ENCODE data around the gene NPY4R2.
"Not testable (repeated sequence)": the region's sequence is repeated elsewhere in the genome, so short reads cannot be mapped to it uniquely, and the experiment has no call there.

Gene NPY4R2, protein sequence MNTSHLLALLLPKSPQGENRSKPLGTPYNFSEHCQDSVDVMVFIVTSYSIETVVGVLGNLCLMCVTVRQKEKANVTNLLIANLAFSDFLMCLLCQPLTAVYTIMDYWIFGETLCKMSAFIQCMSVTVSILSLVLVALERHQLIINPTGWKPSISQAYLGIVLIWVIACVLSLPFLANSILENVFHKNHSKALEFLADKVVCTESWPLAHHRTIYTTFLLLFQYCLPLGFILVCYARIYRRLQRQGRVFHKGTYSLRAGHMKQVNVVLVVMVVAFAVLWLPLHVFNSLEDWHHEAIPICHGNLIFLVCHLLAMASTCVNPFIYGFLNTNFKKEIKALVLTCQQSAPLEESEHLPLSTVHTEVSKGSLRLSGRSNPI

DNA sequence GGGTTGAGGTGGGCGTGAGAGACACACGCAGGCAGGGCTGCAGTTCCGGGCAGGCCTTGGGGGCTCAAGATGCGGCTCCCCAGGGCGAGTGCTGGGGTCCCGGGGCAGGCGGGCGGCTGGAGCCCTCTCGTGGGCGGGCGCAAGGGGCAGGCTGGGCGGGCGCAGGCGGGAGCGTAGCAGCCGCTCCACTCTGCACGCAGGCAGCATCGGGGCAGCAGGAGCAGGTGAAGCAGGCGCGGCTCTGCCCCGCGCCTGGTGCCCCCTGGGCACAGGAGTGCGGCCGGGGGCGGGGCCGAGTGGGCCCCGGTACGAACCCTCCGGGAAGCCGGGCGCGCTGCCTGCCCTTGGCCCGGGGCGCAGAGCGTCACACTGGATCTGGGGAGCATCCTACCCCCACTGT is at the start of gene NPY4R2:
TSS of gene NPY4R2 (plus strand) at position 188 of the 400 bp plus-strand sequence. CDS start 3,326 bp downstream, outside the sequence.
- DNase-seq, result not testable (repeated sequence)

DNA sequence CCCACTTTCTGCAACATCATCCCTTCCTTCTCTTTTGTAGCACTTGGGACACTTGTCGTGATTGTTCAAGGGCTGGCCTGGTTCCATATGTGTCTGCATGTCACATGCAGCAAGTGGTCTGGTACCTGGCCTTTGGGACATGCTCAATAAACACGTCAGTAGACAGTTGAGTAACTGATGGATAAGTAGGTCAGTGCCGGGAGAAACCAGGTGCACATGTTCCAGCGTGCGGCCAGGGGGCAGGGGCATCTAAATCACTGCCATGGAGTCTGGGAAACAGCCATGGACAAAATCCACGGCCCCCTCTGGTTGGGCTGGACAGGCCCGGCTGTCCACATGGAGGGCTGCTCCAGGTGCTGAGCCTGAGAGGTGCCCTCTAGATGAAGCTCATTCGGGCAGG is 47.6 kb upstream of the NPY4R2 start:
- not testable (repeated sequence) for DNase-seq

DNA sequence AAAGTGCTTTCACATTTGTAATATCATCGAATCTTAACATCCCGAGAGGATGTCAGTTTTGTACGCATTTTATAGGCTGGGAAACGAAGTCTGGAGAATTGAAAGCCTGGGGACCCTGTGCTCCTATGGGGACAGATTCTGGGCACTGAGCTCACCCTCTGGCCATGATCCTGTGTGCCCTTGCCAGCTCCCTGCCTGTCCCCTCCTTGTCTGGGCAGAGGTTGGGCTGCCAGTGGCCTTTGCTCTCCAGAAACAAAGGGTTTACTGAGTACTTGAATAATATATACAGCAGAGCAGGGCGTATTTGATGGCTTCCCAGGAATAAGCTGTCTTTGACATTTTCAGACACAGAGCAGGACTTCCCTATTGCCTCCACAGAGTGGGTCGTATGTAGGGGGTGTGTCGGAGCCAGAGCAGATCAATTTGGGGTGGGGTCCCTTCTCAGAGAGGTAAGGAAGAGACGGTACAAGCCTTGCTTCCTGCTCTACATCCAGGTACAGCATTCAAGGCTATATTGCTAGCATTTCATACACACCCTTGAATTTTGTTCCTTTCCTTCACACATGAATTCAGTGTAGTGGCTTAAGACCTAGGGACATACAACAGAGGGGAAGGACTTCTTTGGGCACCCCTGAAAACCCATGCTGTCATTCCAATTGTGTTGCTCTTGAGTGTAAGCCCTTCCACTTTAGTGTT is 46.8 kb upstream of the NPY4R2 start:
- DNase-seq, result not testable (repeated sequence)

DNA sequence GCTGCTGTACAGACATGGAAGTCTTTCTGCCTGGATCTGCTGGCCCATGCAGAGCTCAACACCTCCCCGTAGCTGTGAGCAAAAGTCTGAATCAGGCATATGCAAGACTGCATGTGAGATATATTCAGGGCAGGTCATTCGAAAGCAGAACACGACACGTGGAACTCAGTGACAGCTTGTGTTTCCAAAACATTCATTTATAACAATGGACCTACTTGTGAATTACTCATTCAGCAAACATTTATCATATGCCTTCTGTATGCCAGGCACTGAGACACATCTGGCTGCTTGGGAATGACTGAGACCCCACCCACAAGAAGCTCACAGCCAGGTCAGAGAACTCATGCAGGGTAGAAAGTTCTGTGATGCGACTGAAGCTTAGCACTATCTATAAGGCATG is 46.2 kb upstream of the NPY4R2 start:
- DNase-seq, result not testable (repeated sequence)

DNA sequence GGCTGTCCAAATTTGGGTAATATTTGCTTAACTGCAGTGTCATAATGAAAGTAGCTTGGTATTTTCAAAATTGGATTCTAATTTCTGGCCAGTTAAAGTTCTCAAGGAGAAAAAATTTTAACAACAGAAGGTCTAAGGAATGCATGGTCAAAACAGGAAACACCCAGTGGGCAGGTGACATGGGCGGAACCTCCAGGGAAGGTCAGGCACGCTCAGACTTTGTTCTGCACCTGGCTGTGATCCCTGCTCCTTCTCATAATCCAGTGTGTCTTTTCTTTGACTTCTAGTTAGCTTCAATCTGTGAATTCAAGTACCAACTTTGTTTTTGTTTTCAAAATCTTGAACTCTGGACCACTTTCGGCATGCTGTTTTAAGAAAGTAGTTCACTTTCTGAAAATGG is 34.2 kb upstream of the NPY4R2 start:
- DNase-seq, result not testable (repeated sequence)

DNA sequence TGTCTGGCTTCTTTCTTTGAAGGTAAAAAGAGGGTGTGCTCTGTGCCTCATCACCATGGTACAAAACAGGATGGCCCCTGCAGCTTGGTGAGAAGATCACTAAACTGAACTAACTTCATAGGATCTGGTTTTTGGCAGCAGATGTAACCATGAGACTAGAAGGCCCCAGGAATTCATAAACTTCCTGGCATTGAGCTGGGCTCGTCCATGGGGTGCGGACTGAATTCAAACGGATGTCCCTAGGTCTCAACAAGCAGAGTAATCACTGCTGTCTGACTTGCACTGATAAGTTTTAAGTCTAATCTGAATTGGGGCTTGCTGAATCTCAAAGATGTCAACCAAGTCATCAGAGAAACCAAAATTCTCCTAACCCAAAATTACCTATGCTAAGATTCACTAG is 33.5 kb upstream of the NPY4R2 start:
- DNase-seq, result not testable (repeated sequence)

DNA sequence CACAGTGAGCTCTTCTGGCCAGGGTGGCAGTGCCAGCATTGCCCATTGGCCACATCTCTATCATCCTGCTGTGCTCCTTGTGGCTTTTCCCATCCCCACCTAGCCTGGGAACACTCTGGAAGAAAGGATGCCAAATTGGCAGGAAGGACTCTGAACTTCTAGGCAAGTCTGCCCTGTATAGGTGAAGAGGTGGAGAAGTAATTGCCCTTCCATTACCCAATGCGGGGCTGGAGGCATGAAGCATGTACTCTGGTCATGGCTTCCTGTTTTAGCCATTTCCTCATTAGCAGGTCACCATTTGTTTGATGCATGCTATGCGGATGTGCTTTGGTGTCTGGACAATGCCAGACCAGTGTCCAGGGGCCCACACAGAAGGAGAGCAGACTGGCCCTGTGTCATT is 32.1 kb upstream of the NPY4R2 start:
- not testable (repeated sequence) for DNase-seq

DNA sequence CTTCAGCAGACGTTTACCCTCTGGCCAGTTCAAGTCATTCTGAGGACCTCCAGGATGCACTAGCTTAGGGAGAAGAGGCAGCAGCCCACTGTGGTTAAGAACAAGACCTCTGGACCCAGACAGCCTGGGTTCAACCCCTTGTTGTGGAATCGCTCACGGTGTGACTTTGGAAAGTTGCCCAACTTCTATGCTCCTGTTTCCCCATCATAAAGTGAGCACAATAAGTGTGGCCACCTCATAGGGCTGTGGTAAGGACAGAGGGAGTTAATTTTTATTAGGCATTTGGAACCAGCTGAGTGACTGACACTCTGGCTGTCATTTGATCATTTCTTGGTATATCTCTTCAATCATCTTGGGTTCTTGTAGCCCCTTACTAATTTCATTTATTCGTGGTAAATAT is 31.6 kb upstream of the NPY4R2 start:
- not testable (repeated sequence) for DNase-seq

DNA sequence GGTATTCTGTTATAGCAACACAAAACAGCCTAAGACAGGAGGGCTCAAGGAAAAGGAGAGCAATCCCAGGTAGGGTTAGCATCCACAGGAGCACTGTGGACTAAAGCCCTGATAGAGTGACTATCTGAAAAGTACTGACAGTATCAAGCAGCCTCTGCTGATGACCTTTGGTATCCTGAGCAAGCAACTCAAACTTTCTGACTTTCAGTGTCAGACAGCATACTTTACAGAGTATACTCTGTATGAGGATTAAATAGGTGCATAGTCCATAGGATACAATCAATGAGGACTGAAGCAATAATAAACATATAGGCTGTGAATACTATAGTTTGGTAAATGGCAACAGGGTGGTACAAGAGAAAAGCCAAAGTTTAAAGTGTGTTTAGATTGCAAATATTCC is 27.7 kb upstream of the NPY4R2 start:
- not testable (repeated sequence) for DNase-seq

DNA sequence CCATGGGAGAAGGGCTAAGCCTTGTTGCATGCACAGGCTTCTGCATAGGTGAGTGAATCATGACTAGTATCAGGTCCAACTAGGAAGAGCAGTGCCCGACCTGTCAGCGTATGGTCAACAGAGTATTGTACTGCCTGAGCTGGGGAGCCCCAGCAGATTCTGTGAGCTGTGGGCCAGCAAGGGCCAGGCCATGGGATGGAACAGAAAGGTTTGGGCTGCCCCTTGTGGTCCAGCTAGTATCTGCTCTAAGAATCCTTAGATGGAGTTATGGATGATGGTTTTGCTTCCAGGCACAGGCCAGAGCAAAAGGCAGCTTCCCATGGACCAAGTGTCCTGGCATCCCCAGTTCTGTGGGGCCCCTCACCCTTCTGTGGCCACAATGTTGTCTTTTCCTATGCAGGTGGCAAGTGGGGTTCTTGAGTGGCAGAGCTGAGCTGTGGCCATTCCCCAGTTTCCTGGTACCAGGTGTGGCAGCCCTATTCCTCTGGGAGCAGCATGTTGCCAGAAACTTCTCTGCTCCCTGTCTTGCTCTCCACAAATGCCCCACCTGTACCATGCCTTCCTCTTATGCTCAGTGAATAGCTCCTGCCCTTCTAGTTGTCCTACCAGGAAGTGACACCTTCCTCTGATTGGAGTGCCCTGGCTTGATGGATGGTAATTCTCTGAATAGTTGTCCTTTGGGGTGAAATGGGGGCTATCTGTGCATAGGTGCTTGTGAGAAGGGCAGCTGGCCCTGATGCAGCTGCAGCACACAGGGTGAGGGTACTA is 25.8 kb upstream of the NPY4R2 start:
- not testable (repeated sequence) for DNase-seq

DNA sequence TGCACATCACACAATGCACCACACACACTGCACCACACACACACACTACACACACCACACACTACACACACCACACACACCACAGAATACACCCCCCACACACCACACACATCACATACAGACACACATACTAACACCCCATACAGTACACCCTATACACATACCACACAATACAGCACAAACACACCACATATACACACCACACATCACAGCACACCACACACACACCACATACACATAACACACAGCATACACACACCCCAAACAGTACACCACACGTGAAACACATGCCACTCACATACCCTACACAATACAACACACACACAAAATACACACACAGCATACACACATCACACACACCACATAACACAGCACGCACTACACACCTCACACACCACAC is 23.9 kb upstream of the NPY4R2 start:
- not testable (repeated sequence) for DNase-seq

DNA sequence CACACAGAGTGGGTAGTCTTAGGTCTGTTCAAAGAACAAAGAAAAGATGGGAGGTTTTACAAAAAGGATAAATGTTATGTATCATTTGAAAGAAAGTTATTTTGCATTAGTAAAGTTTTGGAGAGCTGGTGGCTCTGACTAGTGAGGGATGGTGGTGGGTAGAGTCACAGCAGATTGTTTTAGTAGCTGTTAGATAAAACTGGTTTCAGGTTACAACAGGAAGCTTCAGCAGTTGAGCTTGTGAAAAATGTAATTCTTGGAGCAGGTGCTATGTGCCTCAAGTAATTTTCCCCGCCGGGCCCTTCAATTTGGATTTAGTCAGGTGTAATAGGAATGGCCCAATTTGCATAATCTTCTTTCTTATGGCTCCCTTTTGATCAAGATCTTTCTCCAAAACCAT is 20.6 kb upstream of the NPY4R2 start:
- DNase-seq, result not testable (repeated sequence)

DNA sequence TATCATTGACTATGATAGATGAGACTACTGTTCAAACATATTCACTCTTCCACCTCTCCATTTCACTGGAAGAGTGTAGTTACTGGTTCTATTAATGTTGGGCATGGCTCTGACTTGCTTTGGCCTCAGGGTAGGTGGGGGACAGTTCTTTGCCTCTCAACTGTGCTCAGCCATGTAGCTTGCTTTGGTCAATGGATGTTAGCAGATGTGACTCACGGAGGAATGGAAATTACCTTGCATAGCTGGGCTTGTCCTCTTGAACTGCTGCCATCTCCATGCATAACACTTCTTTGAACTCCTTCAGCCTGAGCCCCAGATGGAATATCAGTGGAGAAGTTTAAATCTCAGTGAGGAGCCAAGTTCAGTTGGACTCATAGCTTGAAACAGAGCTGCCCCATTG is 9.1 kb upstream of the NPY4R2 start:
- DNase-seq, result not testable (repeated sequence)

DNA sequence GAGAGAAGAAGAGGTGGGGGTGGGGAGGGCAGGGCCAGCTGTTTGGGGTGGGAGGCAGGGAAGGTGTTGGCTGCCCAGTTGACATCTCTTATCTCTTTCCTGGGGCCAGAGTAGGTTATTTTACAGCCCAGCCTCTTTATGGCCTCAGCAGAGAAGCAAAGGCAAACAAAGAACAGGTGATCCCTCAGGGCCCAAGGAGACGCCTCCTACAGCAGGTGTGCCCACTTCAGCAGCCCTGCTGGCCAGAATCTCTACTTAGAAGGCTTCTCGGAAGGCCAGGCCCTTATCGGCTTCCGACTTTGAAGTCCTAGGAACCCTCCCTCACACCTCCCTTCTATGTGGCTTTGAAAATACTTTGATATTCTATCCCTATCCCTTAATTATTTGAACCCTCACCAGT is 8.0 kb upstream of the NPY4R2 start:
- DNase-seq, result not testable (repeated sequence)

DNA sequence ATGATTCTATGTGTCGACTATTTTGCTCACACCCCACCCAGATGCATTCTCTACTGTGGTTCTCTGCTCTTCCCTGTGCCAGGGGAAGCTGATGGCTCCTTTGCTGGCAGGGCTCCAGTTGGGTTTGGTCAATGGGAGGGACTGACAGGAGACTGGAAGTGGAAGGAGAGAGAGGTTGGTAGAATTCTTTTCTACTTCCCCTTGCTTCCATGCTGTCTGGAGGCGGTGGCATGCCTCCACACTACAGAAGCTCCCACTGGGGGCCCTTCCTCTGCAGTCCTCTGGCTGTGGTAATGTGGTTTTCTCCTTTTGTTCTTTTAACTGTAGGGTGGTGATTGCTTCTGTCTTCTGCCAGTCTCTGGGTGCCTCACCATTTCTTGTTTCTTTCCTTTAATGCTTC is 4.4 kb upstream of the NPY4R2 start:
- not testable (repeated sequence) for DNase-seq

DNA sequence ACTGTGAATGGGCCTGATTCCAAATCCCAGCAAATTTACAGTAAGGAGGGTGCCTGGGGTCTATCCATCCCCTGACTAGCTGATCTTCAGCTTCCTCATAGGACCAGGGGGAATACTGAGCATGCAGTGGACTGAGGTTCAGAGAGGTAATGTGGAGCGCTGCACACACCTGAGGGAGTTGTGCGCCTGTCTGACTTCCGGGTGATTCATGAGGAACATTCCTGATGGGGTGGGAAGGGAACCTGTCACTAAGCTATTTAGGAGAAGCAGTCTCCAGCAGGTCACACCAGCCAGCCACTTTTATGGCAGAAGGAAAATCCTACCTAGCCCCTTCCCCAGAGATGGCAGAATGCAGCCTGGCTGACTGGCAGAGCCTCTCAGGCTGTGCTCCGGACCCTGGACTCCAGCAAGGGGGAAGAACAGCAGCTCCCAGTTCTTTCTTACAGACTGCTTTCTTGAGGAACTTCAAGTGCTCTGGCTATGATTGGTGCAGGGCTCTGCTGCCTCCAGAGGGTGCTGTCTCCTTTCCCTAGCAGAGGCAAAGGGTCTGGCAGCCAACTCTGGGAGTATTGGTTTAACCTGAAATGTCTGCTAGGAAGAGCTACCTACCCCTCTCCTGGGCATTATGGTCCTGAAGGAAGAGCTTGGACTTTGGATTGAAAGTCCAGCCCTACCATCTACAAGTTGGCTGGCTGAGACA is 2.5 kb upstream of the NPY4R2 start:
- not testable (repeated sequence) for DNase-seq

DNA sequence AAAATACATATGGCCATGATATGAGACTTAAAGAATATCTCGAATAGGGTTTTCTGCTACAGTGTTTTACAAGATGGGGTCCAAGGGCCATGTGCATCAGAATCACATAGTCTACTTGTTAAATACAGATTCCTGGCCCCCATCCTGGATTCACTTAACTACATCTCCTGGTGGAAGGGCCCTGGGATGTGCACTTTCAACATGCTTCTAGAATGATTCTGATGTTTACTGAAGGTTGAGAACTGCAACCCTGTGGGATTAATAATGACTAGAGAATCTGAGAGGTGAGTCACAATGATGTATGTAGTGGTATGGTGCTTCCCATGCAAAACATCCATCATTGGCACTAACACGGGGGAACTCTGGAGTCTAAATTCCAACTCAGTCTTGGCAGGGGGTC is 2.1 kb downstream of the NPY4R2 start:
- DNase-seq, result not testable (repeated sequence)

DNA sequence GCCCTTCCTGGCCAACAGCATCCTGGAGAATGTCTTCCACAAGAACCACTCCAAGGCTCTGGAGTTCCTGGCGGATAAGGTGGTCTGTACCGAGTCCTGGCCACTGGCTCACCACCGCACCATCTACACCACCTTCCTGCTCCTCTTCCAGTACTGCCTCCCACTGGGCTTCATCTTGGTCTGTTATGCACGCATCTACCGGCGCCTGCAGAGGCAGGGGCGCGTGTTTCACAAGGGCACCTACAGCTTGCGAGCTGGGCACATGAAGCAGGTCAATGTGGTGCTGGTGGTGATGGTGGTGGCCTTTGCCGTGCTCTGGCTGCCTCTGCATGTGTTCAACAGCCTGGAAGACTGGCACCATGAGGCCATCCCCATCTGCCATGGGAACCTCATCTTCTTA is 4.0 kb downstream of the NPY4R2 start:
- not testable (repeated sequence) for DNase-seq

DNA sequence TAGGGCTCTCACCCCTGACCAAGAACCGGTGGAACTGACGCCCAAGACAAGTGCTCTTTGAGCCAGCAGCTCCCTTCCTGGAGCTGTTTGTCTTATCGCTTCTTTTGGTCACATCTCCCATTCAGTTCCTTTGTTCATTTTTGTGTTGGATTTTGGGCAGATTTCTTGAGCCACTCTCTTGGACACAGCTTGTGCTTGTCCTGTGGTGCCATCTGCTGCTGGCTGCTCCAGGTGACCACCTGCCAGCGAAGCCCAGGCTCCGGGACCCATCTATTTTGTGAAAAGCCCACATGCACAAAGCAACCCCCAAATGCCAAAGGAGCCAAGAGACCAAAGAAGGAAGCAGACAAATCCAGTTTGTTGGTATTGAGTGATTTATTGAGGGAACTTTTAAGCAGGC is 6.2 kb downstream of the NPY4R2 start:
- not testable (repeated sequence) for DNase-seq

DNA sequence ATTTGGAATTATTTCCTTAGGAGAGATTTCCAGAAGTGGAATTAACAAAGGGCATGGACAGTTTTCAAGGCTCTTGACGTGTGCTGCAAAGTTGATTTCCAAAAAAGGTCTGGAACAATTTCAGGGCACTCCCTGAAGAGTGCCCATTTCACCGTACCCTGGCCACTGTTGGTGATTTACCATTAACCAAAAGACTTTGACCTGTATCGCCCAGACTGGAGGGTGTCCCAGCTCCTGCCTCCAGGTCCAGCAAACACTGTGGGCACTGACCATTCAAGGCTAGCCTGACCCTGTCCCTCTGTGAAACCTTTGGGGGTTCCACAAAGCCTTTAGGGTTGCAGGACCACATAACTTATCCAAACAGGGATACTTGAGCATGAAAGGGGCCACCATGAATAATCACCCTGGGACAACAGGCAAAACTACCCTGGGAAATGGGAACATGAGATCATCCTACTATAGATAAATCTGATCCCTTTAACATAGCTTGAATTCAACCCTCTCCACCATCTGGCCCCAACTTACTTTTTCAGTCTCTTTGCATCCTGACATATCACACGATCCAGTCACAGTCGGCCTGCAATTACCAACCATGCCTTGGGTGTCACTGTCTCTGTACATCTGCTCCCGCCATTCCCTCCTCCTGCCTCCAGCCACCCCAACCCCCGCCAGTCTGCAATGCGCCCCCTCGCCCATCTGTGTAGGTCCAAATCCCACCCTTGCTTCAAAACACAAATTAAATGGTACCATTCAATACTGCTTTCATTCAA is 8.9 kb downstream of the NPY4R2 start:
- not testable (repeated sequence) for DNase-seq

DNA sequence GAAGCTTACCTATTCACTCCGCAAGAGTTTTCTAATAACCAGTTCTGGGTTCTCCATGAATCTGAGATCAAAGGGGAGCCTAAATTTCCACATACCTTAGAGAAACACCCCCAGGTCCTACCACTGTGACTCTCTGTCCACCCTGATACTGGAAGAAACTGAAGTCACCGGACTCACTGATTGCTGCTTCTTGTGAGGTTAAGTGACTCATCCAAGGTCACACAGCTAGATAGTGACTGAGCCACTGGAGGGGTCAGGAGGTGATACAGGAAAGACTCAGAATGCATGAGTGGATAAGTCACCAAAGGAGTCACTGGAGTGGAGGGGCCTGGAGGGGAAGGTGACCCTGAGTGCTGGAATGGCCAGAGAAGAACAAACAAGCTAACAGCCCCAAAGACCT is 9.8 kb downstream of the NPY4R2 start:
- not testable (repeated sequence) for DNase-seq

DNA sequence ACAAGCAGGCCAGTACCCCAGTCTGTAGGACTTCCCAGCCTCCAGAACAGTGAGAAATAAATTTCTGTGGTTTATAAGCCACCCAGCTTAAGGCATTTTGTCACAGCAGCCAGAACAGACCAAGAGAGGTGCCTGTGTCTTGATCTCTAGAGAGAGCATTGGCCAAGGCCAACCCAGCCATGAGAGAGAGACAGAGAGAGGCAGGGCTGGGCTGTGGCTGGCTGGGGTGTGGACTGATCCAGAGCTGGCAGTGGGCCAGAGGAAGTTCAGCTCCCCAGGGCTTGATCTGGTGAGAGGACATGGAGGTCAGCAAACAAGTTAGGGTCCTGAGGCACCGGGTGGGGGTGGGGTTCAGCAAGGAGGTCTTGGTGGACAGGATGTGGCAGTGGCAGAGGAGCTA is 14.4 kb downstream of the NPY4R2 start:
- not testable (repeated sequence) for DNase-seq
